Measurements from ENCODE around the gene YWHAB. TPM values are rescaled to one million over a fixed set of nuclear protein-coding genes. Genes with fewer than 3 reads are reported as not detected.

The YWHAB gene
- total and polyA plus RNA-seq, 5 donors from 2014 or later: 303 to 927 (median 651) TPM

GRCh38 chr20:44843876-44844275, 41.6 kb upstream of the YWHAB start:
- Histone ChIP-seq H3K27me3 (ENCODE audit: control insufficient read depth, insufficient read depth, low read length) (peaks cover 15% of the 10 kb centered on the region), H3K36me3 (ENCODE audit: control insufficient read depth, insufficient read depth, low read length) (no peaks in the 10 kb centered on the region), H3K27ac (ENCODE audit: insufficient read depth, low read length, poor library complexity, severe bottlenecking) (no peak overlapping the region), H3K4me1 (ENCODE audit: control insufficient read depth, insufficient read depth, low read length, poor library complexity, severe bottlenecking) (no peaks in the 10 kb centered on the region), H3K4me3 (ENCODE audit: low read depth, low read length) (no peak overlapping the region), H3K9me3 (ENCODE audit: control insufficient read depth in 2 of 2, low read length in 2 of 2) (no peaks in the 10 kb centered on the region)
- Mint-ChIP-seq H3K27me3 (peaks cover 16% of the 10 kb centered on the region), H3K4me1 (no peaks in the 10 kb centered on the region), H3K9me3 (peaks cover 0 to 4% (median 2%) of the 10 kb centered on the region in 7 donors), H3K36me3 (no peaks in the 10 kb centered on the region), H3K27ac (no peak overlapping the region), H3K4me3 (no peak overlapping the region)
- ATAC-seq (ENCODE audit: low read depth in 2 of 2): no peak
- DNase-seq: peak in 1 of 3 donors; percentile 16

DNA sequence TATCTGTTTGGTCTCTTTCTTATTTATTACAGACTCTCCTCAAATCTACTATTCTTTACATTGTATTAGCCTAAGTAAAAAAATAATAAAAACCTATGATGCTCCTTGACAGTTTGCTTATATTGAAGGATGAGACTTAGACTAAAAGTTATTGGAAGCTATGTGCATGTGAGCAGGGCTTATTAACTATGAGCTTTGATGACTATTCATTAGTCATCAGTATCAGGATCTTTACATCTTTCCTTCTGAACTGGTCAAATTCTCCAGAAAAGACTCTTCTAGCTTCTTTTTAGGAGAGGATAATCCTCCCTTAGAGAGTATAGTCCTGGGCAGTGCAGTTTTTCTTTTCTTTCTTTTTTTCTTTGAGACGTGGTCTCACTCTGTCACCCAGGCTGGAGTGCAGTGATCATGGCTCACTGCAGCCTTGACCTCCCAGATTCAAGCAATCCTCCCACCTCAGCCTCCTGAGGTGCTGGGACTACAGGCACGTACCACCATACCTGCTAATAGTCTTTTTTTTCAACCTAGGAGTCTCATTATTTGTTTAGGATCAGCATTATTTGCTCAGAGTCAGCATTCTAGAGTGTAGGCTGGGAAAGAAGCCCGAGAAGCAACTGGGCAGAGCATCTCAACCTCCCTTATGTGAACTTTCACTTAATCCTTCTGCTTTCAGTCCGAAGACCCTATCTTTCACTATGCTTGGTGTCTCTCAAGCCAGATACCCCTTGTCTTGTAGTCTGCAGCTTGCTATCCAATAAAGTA, 37.1 kb upstream of the YWHAB start:
- Histone ChIP-seq H3K36me3 (ENCODE audit: control insufficient read depth, insufficient read depth, low read length) (no peaks in the 10 kb centered on the region), H3K9me3 (ENCODE audit: control insufficient read depth in 2 of 2, low read length in 2 of 2) (no peaks in the 10 kb centered on the region), H3K27me3 (ENCODE audit: control insufficient read depth, insufficient read depth, low read length) (peaks cover 5% of the 10 kb centered on the region), H3K4me1 (ENCODE audit: control insufficient read depth, insufficient read depth, low read length, poor library complexity, severe bottlenecking) (no peaks in the 10 kb centered on the region), H3K27ac (ENCODE audit: insufficient read depth, low read length, poor library complexity, severe bottlenecking) (no peak overlapping the region), H3K4me3 (ENCODE audit: low read depth, low read length) (no peak overlapping the region)
- DNase-seq: no peak
- peaks cover 31% of the 10 kb centered on the region for H3K27me3 Mint-ChIP-seq
- H3K4me1 Mint-ChIP-seq: no peaks in the 10 kb centered on the region
- H3K4me3 Mint-ChIP-seq: no peak overlapping the region
- ATAC-seq (ENCODE audit: low read depth in 2 of 2): no peak
- peaks cover 0 to 3% (median 0%) of the 10 kb centered on the region in 7 donors for H3K9me3 Mint-ChIP-seq
- H3K36me3 Mint-ChIP-seq: no peaks in the 10 kb centered on the region
- H3K27ac Mint-ChIP-seq: no peak overlapping the region

GRCh38 chr20:44849703-44850102, 35.8 kb upstream of the YWHAB start:
- H3K9me3 Mint-ChIP-seq: peaks cover 0 to 2% (median 0%) of the 10 kb centered on the region in 7 donors
- peaks cover 2% of the 10 kb centered on the region for H3K27me3 ChIP-seq (ENCODE audit: control insufficient read depth, insufficient read depth, low read length)
- no peaks in the 10 kb centered on the region for H3K4me1 Mint-ChIP-seq
- H3K27ac Mint-ChIP-seq: no peak overlapping the region
- no peaks in the 10 kb centered on the region for H3K36me3 ChIP-seq (ENCODE audit: control insufficient read depth, insufficient read depth, low read length)
- H3K4me3 Mint-ChIP-seq: no peak overlapping the region
- H3K27ac ChIP-seq (ENCODE audit: insufficient read depth, low read length, poor library complexity, severe bottlenecking): no peak overlapping the region
- H3K4me1 ChIP-seq (ENCODE audit: control insufficient read depth, insufficient read depth, low read length, poor library complexity, severe bottlenecking): no peaks in the 10 kb centered on the region
- peaks cover 31% of the 10 kb centered on the region for H3K27me3 Mint-ChIP-seq
- DNase-seq (no peak), ATAC-seq (ENCODE audit: low read depth in 2 of 2) (no peak)
- H3K36me3 Mint-ChIP-seq: no peaks in the 10 kb centered on the region
- H3K9me3 ChIP-seq (ENCODE audit: control insufficient read depth in 2 of 2, low read length in 2 of 2): no peaks in the 10 kb centered on the region
- H3K4me3 ChIP-seq (ENCODE audit: low read depth, low read length): no peak overlapping the region

DNA sequence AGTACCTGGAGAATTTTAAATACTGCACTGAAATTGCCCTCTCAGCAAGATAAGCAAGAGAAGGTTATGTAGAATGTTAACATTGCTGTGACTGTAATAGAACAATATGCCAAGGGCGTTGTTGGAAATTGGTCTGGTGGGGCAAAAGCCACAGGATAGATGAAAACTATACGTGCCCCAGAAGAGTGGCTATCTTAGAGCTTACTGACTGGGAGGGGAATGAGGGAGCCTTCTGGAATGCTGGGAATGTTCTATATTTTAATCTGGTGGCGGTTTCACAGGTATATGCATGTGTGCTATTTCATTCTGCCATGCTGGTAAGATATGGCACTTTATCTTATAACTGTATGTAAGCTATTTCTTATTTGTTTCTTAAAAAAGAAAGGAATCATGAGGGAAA, 35.2 kb upstream of the YWHAB start:
- DNase-seq (no peak), ATAC-seq (ENCODE audit: low read depth in 2 of 2) (no peak)
- peaks cover 2% of the 10 kb centered on the region for H3K27me3 ChIP-seq (ENCODE audit: control insufficient read depth, insufficient read depth, low read length)
- Mint-ChIP-seq H3K9me3 (peaks cover 0 to 2% (median 0%) of the 10 kb centered on the region in 7 donors), H3K36me3 (no peaks in the 10 kb centered on the region), H3K27ac (no peak overlapping the region), H3K27me3 (peaks cover 35% of the 10 kb centered on the region), H3K4me3 (no peak overlapping the region), H3K4me1 (peaks cover 0 to 4% (median 0%) of the 10 kb centered on the region in 4 donors)
- H3K4me1 ChIP-seq (ENCODE audit: control insufficient read depth, insufficient read depth, low read length, poor library complexity, severe bottlenecking): no peaks in the 10 kb centered on the region
- H3K9me3 ChIP-seq (ENCODE audit: control insufficient read depth in 2 of 2, low read length in 2 of 2): no peaks in the 10 kb centered on the region
- H3K27ac ChIP-seq (ENCODE audit: insufficient read depth, low read length, poor library complexity, severe bottlenecking): no peak overlapping the region
- no peak overlapping the region for H3K4me3 ChIP-seq (ENCODE audit: low read depth, low read length)
- H3K36me3 ChIP-seq (ENCODE audit: control insufficient read depth, insufficient read depth, low read length): no peaks in the 10 kb centered on the region

DNA sequence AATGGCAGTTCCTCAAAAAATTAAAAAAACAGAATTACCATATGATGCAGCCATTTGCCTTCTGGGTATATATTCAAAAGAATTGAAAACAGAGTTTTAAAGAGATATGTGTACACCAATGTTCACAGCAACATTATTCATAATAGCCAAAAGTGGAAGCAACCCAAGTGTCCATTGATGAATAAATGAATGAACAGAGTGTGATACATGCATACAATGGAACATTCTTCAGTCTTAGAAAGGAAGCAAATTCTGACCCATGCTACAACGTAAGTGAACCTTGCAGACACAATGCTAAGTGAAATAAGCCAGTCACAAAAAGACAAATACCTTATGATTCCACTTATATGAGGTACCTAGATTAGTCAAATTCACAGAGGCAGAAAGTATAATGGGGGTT, 34.7 kb upstream of the YWHAB start:
- Histone ChIP-seq H3K4me3 (ENCODE audit: low read depth, low read length) (no peak overlapping the region), H3K4me1 (ENCODE audit: control insufficient read depth, insufficient read depth, low read length, poor library complexity, severe bottlenecking) (no peaks in the 10 kb centered on the region), H3K9me3 (ENCODE audit: control insufficient read depth in 2 of 2, low read length in 2 of 2) (no peaks in the 10 kb centered on the region), H3K27me3 (ENCODE audit: control insufficient read depth, insufficient read depth, low read length) (peaks cover 2% of the 10 kb centered on the region), H3K27ac (ENCODE audit: insufficient read depth, low read length, poor library complexity, severe bottlenecking) (no peak overlapping the region), H3K36me3 (ENCODE audit: control insufficient read depth, insufficient read depth, low read length) (no peaks in the 10 kb centered on the region)
- ATAC-seq (ENCODE audit: low read depth in 2 of 2) (no peak), DNase-seq (no peak)
- H3K27me3 Mint-ChIP-seq: peaks cover 36% of the 10 kb centered on the region
- H3K4me3 Mint-ChIP-seq: no peak overlapping the region
- H3K4me1 Mint-ChIP-seq: peaks cover 0 to 5% (median 0%) of the 10 kb centered on the region in 4 donors
- H3K36me3 Mint-ChIP-seq: no peaks in the 10 kb centered on the region
- H3K27ac Mint-ChIP-seq: no peak overlapping the region
- peaks cover 0 to 2% (median 0%) of the 10 kb centered on the region in 7 donors for H3K9me3 Mint-ChIP-seq

DNA sequence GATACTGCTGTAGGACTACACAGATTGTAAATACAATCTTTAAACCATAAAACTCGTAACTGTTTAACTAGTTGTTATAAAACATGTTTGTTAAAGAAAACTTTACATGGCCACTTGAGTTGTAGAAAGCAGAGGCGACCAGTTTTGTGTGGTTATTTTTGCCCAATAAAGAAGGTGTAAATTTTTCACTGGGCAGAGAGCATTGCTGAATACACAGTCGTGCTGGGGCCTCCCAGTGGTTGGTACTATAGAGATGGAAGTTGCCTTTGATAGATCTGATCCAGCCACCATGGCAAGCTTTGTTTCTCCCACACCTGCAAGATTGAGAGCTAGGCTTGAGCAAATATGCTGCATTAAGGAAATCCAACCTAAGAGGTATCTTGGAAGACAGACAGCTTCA, 34.0 kb upstream of the YWHAB start:
- no peak overlapping the region for H3K27ac Mint-ChIP-seq
- H3K4me1 Mint-ChIP-seq: peaks cover 0 to 5% (median 0%) of the 10 kb centered on the region in 4 donors
- peaks cover 36% of the 10 kb centered on the region for H3K27me3 Mint-ChIP-seq
- ATAC-seq (ENCODE audit: low read depth in 2 of 2): no peak
- H3K4me3 Mint-ChIP-seq: no peak overlapping the region
- no peak for DNase-seq
- no peaks in the 10 kb centered on the region for H3K36me3 ChIP-seq (ENCODE audit: control insufficient read depth, insufficient read depth, low read length)
- H3K36me3 Mint-ChIP-seq: no peaks in the 10 kb centered on the region
- no peaks in the 10 kb centered on the region for H3K4me1 ChIP-seq (ENCODE audit: control insufficient read depth, insufficient read depth, low read length, poor library complexity, severe bottlenecking)
- H3K9me3 Mint-ChIP-seq: peaks cover 0 to 2% (median 0%) of the 10 kb centered on the region in 7 donors
- H3K27ac ChIP-seq (ENCODE audit: insufficient read depth, low read length, poor library complexity, severe bottlenecking): no peak overlapping the region
- H3K4me3 ChIP-seq (ENCODE audit: low read depth, low read length): no peak overlapping the region
- H3K9me3 ChIP-seq (ENCODE audit: control insufficient read depth in 2 of 2, low read length in 2 of 2): no peaks in the 10 kb centered on the region
- peaks cover 2% of the 10 kb centered on the region for H3K27me3 ChIP-seq (ENCODE audit: control insufficient read depth, insufficient read depth, low read length)

GRCh38 chr20:44856442-44856841, 29.1 kb upstream of the YWHAB start:
- Histone ChIP-seq H3K27me3 (ENCODE audit: control insufficient read depth, insufficient read depth, low read length) (no peaks in the 10 kb centered on the region), H3K9me3 (ENCODE audit: control insufficient read depth in 2 of 2, low read length in 2 of 2) (no peaks in the 10 kb centered on the region), H3K36me3 (ENCODE audit: control insufficient read depth, insufficient read depth, low read length) (no peaks in the 10 kb centered on the region), H3K4me3 (ENCODE audit: low read depth, low read length) (no peak overlapping the region), H3K4me1 (ENCODE audit: control insufficient read depth, insufficient read depth, low read length, poor library complexity, severe bottlenecking) (no peaks in the 10 kb centered on the region), H3K27ac (ENCODE audit: insufficient read depth, low read length, poor library complexity, severe bottlenecking) (no peak overlapping the region)
- peaks cover 35% of the 10 kb centered on the region for H3K27me3 Mint-ChIP-seq
- H3K4me3 Mint-ChIP-seq: no peak overlapping the region
- H3K9me3 Mint-ChIP-seq: no peaks in the 10 kb centered on the region
- DNase-seq (no peak), ATAC-seq (ENCODE audit: low read depth in 2 of 2) (no peak)
- no peaks in the 10 kb centered on the region for H3K36me3 Mint-ChIP-seq
- no peak overlapping the region for H3K27ac Mint-ChIP-seq
- H3K4me1 Mint-ChIP-seq: peaks cover 0 to 6% (median 4%) of the 10 kb centered on the region in 4 donors

DNA sequence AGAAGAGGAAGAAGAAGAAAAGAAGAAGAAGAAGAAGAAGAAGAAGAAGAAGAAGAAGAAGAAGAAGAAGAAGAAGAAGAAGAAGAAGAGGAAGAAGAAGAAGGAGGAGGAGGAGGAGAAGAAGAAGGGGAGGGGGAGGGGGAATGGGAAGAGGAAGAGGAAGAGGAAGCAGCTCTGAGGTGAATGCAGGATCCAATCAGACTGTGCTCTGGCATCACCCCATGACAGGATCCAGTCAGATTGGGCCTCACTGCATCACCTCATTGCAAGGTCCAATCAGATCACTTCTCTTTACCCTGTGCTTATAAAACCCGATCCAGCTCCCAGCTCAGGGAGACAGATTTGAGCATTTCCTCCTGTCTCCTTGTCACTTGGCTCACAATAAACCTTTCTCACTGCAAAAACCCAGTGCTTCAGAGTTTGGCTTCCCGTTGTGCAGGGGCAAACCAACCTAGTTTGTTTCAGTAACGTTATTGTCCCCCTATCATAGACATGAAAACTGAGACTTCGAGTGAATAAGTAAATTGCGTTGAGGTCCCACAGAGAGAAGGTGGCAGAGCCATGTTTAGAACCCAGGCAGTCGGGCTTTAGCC, 28.6 kb upstream of the YWHAB start:
- no peak for DNase-seq
- Mint-ChIP-seq H3K4me3 (no peak overlapping the region), H3K4me1 (peaks cover 0 to 6% (median 4%) of the 10 kb centered on the region in 4 donors), H3K36me3 (no peaks in the 10 kb centered on the region), H3K27ac (no peak overlapping the region), H3K27me3 (peaks cover 31% of the 10 kb centered on the region), H3K9me3 (no peaks in the 10 kb centered on the region)
- no peak overlapping the region for H3K4me3 ChIP-seq (ENCODE audit: low read depth, low read length)
- ATAC-seq (ENCODE audit: low read depth in 2 of 2): no peak
- no peaks in the 10 kb centered on the region for H3K36me3 ChIP-seq (ENCODE audit: control insufficient read depth, insufficient read depth, low read length)
- no peaks in the 10 kb centered on the region for H3K27me3 ChIP-seq (ENCODE audit: control insufficient read depth, insufficient read depth, low read length)
- no peaks in the 10 kb centered on the region for H3K9me3 ChIP-seq (ENCODE audit: control insufficient read depth in 2 of 2, low read length in 2 of 2)
- H3K4me1 ChIP-seq (ENCODE audit: control insufficient read depth, insufficient read depth, low read length, poor library complexity, severe bottlenecking): no peaks in the 10 kb centered on the region
- no peak overlapping the region for H3K27ac ChIP-seq (ENCODE audit: insufficient read depth, low read length, poor library complexity, severe bottlenecking)

Measured in CD4-positive, CD25-positive, alpha-beta regulatory T cell (primary cell).